Measurements from ENCODE around the gene TIAM1.

GRCh38 chr21:31222142-31222541 is 121.9 kb downstream of the TIAM1 start:
- TF ChIP-seq CTCF (IDR thresholded peaks at IDR 0.05) (no peak), POLR2A (IDR thresholded peaks at IDR 0.05) (no peak)

Measured in heart left ventricle (tissue), 13 donors.